ENCODE measurements around the gene FHOD3. TPM values are rescaled to one million over a fixed set of nuclear protein-coding genes. Genes with fewer than 3 reads are reported as not detected.

Gene FHOD3
- total and polyA plus RNA-seq, 2 of the 8 experiments (the other 6 are each of a cell fraction or from before 2014, with no cell fraction given), result 9.7 to 10.5 TPM

DNA sequence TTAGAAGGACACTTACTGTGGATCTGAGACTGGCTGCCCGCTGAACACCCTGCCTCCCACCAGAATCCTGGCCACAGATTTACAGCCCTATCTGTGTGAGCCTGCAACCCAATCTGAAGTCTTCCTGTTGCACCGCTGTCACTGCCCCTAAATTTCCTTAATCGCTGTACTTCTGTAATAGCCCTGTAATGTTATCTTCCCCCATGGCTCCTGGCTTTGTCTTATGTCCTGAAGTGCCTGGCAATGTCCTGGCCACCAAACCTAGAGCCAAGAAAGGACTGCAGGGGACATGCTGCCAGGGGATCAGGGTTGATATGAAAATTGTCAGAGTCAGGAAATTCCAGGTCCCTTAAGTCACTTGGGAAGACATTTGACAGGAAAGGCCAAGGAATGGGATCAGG is 52.7 kb downstream of the FHOD3 start (continued):
- TF ChIP-seq CHD7 (IDR thresholded peaks at IDR 0.05; ENCODE audit: insufficient replicate concordance, low read length), result no peak
- TF ChIP-seq CHD2 (IDR thresholded peaks at IDR 0.05; ENCODE audit: low read length), result no peak
- no peak for TF ChIP-seq RFX5 (IDR thresholded peaks at IDR 0.05; ENCODE audit: borderline replicate concordance, low read depth, low read length)
- TF ChIP-seq YY1 (IDR thresholded peaks at IDR 0.05; ENCODE audit: low read depth, low read length), result no peak
- TF ChIP-seq TEAD4 (IDR thresholded peaks at IDR 0.05; ENCODE audit: low read depth, low read length), result no peak
- no peak for TF ChIP-seq SP1 (IDR thresholded peaks at IDR 0.05; ENCODE audit: low read depth, low read length)
- TF ChIP-seq SIX5 (IDR thresholded peaks at IDR 0.05; ENCODE audit: low read depth, low read length), result no peak
